Endothelial cell of hepatic sinusoid (primary cell): ENCODE results near the gene NEDD9.

Experiments
- in situ Hi-C: cut with HindIII; loops from 2 replicates; pipeline ENCODE4 v1.10.0; 2017; ENCODE audit warnings: low sequenced_read_pairs

NEDD9 gene

GRCh38 chr6:11235062-11235461 is 2.6 kb upstream of the NEDD9 start:
- in situ Hi-C loops = no loop called here

DNA sequence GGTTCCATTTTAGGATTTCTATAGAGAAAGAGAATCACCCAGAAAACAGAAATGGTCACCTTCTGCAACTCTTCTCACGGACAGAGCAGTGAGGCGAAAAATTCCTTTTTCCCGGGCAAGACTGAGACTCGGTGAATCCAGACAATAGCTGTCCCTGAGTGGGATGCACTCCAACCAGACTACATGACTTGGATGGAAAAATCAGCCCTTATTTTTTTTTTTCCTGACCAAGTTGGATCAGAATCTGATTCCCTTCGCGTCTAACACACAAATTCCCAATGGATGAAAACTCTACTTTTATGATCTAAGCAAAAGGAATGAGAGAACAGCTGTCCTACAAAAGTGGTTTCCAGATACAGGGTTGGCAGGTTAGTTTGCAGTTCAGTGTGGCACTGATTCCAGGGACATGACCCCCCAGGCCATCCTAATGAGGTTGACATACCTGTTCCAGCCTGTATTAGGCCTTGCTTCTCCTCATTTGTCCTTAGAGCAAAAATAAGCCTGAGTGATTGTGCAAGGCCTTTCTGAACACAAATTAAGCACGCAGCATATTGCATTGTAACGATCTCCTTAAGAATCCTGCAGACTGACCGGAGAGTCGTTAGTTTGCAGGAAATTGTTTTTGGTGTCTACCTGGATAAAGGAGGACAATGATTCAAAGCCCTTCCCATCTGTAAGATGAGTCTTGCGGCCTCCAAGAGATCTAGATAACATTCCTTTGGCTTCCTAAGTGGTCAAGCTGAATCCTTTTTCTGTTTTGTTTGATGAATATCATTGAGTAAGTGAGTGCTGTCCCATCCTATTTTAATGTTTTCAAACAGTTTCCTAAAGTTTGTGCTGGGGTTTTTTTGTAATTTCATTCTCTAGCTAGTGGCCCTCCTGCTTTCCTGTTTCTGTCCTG is 1.5 kb upstream of the NEDD9 start:
- in situ Hi-C loops = no loop called here

DNA sequence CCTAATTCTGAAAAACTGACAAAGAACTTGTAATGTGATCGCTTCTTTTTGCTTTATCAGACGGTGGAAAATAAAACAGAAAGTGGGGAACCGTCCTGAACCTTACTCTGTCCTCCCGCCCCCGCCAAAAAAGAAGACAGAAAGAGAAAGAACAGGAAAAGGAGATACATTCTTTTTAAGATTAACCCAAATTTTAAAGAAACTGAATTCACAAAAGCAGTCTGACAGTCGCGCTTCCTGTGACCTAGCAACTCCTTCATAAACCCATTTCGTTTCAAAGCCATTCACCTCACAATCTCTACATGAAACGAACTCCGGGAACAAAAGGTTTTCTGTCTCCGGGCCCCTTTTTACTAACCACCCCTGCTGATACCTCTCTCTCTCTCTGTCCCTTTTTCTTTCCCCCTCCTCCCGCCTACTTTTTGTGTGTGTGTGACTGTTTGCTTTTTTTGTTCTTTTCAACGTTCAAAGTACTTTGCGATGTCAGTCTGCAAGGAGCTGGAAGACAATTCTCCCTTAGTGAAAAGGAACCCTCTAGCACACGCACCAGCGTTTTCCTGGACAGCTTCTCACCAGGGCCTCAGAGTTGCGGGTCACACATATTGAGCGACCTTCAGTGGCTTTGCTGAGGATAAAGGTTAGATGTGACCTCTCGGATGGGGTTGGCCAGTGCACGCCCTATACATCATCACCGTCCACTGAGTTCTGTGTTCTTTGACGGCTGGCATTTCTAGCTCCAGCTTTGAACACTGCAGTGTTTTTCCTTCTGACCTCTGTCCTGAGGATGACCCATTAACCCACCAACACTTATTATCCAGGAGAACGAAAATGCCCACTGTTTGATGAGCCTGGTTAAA is 530 bp upstream of the NEDD9 start:
- in situ Hi-C loops = no loop called here

- in situ Hi-C loops = no loop called here
Observed at GRCh38 chr6:11231564-11232192, 790 bp downstream of the NEDD9 start.

DNA sequence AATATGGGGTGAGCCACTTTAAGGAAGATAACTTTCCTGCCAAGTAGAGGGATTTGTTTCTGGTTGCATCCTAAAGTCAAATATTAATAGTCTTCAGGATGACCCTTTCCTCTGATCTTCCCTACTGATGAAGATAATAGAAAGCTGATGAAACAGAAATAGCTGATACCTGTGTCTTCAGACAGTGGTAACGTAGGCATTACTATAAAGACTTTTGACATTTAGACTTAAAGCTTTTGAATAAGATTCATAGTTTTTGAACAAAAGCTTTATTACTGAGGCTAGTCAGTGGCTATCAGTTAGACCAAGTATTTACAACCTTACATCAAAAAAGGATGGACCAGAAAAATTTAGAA is 1.4 kb downstream of the NEDD9 start:
- in situ Hi-C loops = no loop called here

DNA sequence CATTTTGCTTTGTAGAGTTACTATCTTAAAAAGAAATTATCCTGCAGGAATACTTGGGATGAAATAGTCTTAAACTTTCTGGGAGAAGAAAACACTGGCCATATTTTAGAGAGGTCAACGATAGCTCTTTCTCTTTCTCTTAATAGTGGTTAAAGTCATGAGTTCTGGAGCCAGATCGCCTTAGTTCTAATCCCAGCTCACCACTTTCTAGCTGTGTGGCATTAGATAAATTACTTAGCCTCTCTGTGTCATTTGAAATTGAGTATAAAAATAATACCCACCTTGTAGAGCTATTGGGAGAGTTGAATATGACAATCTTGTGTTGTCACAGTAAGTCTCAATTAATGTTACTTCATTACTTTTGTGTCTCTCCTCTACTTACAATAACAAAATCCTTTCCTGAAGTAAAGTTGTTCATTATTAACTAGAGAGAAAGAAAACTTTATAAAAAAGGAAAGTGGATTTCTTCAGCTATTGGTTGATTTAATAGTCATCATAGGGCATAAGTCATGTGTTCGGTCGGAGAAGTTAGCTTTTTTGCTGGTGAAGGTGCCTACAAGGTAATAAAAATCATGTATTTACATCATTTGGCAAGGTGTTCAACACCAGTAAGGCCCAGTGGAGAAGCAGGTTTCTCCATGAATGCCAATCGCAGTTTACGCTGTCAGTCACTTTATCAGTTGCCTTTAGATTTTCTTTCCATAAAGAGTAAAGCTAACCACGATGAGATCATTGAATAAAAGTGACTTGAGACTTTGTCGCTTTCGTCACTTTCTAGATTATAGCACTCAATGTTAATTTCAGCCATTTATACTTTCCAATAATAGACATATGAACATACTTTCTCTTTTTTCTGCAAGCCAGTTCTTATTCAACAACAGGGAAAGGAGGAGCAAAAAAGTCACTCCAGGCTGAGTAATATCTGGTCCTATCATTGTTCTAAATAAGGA is 2.0 kb downstream of the NEDD9 start:
- in situ Hi-C loops = no loop called here

DNA sequence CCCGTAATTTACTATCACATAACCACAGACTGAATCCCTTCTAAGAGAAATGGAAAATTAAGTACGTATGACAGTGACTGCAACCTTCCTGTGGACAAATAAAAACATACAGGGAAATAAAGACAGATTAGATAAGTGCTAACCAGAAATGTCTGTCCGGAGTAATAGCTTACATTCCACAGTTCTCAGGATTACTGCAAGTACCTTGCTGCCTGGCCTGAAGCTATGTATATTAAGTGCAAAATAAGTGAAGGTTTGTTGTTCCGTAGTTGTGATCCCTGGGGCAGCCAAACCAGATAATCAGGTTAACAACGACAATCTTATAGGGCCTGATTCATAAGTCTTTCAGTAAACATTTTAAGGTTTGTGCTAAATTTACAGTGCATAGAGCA is 2.8 kb downstream of the NEDD9 start:
- in situ Hi-C loops = no loop called here

DNA sequence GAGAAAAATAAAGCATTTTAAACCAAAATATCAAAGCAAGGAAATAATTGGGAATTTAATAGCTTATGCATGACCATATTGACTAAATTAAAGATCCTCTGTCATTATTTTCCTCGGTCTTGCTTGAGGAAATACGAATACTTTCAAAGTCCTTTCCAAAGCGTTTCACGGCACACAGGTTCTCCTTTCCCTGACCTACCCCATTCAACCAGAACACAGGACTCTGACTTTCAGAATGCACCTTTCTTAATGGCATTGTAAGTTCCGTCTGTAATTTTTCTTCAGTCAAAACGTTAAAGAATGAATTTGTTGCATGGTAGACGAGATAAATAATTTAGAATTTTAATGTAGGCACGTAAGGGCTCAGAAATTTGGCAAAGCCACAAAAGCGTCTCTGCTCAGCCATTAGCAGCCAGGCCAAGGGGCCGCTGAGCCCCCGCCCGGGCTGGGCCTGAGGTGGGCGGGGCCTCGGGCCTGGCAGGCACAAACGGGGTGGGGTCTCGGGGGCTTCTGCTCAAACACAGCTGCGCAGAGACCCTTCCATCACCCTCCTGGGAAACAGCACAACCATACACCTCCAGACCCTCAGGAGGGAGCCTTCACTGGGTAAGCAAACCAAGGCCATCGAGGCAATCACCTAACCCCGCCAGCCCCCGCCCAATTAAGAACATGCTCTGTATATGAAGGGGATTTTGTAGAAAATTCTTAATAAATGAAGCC is 3.4 kb downstream of the NEDD9 start:
- in situ Hi-C loops = no loop called here

GRCh38 chr6:11227698-11228097 is 4.8 kb downstream of the NEDD9 start:
- in situ Hi-C loops = no loop called here

GRCh38 chr6:11226005-11226404 is 6.5 kb downstream of the NEDD9 start:
- in situ Hi-C loops = no loop called here

- in situ Hi-C loops = no loop called here
Observed at GRCh38 chr6:11224966-11225463, 7.5 kb downstream of the NEDD9 start.

DNA sequence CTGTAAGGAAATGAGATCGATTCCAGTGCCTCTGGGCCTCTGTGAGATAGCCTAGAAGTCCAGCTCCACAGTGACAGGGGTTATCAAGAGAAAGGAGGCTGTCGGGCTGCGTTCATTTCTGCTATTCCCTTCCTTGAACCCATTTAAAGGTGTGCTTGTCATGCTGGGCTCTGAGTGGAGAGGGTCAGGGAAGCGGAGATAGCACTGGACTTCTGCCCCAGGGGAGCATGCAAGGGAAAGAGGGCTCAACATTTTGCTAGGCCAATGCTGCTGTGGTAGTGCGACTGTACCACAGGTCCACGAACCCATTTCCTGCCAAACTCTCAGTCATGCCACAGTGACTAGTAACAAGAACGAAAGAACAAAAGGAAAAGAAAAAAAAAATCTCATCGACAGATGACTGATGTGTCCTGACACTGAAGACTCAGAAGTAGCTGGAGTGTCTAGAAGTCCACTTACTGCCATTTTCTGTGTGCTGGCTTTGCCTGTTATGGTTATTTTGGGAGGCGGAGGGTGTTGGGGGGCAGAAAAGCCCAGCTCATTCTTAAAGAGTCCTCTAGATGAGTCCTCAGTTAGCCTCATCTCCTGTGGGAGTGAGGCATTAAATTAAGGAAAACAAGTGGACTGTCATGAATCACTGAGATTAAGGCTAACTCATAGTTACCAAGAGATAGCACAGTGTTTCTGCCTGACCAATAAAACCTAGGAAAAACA is 8.1 kb downstream of the NEDD9 start:
- in situ Hi-C loops = no loop called here

GRCh38 chr6:11223286-11223864 is 9.1 kb downstream of the NEDD9 start:
- in situ Hi-C loops = no loop called here

DNA sequence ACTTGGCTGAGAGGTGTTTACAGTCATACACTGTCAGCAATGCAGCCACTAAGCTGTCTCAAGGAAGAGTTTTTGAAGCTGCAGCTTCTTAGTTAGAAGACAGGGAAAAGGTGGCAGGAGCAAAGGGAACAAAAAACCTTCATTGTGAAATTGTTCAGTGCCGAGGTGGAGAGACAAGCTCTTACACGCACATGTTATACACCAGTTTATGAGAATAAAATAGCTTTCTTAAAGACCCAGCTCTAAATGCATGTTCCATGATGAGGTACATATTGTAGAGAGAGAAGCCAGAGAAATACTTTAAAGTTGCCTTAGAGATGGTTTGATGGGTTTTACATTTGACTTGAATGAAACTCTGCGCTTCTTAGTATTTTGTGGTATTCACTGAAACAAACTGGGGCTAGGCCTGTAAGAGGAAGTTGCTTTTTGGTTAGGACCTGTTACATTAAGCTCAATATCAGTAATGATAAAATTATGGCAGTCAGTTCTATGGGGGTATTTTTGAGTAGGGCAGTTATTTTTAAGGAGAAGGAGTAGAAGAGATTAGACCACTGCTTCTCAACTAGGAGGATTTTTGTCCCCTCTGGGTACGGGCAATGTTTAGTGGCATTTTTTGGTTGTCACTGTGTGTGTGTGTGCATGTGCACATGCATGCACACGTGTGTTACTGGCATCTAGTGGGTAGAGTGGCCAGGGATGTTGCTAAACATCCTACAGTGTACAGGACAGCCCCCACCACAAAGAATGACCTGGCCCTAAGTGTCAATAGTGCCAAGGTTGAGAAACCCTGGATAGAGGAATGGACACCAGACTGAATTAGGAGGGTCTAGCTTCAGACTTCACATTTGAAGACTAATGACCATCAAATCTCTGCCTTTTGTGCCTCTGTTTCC is 9.8 kb downstream of the NEDD9 start:
- in situ Hi-C loops = no loop called here

DNA sequence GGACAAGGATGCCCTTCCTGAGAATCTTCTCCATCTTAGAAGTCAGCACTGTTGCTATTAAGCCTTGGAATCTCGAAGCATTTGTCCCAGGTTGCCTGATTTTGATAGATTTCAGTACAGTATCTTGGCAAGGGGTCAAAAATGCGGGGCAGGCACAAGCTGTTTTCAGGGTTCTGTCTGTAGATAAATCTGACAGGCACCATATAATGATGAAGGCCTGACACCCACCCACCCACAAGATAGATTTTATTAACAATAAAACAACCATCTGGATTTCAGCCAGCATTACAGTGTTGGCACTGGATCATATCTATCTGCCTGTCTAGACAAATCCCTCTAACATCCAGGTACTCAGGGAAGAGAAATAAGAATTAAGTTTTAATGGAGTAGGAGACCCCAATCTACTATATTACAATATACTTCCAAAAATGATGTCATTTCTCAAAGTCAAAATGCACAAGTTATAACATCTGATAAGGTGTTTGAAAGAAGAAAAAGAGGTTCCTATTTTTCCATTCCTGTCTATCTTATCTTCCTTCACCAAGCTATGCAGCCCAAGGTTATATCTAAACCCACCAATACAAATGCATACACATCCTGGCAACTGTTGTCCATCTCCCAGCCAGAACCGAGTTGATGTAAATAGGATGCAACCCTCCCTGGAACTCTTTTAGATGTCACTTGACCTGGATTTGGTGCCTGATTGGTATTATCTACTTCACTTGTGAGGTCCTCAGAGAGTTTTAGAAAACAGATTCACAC is 10.7 kb downstream of the NEDD9 start:
- in situ Hi-C loops = no loop called here

DNA sequence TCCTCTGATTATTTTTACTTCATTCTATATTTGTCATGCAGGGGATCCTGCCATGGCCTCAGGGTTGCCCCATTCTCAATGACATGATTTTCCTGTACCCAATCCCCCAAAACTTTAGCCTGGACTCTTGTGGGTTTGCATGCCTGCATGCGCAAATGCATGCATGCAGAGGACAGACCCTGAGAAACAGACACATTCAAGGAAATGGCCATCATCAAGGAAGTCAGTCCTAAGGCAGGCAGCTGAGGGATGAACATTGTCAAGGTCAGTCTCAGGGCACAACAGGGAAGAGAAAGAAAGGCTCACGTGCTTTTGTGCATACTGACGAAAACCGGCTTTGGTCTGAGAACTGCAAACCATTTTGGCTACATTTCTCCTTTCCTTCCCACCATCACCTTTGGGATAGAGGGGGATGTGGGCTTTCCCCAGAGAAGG is 13.1 kb downstream of the NEDD9 start:
- in situ Hi-C loops = no loop called here
